ENCODE results near the gene MUC6. TPM values are rescaled to one million over a fixed set of nuclear protein-coding genes. Genes with fewer than 3 reads are reported as not detected.

MUC6 gene
- total RNA-seq, 2 donors from 2014 or later = not detected

- no peaks in the 10 kb centered on the region for H3K27me3 ChIP-seq
- no peak for TF ChIP-seq CTCF (IDR thresholded peaks at IDR 0.05)
- no peak overlapping the region for H3K27ac ChIP-seq
- no peak for DNase-seq (ENCODE audit: low spot score)
- H3K4me1 ChIP-seq = no peaks in the 10 kb centered on the region
- no peak overlapping the region for H3K4me3 ChIP-seq
- peaks cover 73% of the 10 kb centered on the region for H3K36me3 ChIP-seq
- no peaks in the 10 kb centered on the region for H3K9me3 ChIP-seq
Measured at GRCh38 chr11:1009991-1010390, 26.5 kb downstream of the MUC6 start.

- Histone ChIP-seq H3K9me3 (no peaks in the 10 kb centered on the region), H3K27ac (no peak overlapping the region), H3K27me3 (no peaks in the 10 kb centered on the region), H3K36me3 (peaks cover 77% of the 10 kb centered on the region), H3K4me1 (no peaks in the 10 kb centered on the region), H3K4me3 (no peak overlapping the region)
- DNase-seq (ENCODE audit: low spot score) = no peak
- TF ChIP-seq CTCF (IDR thresholded peaks at IDR 0.05) = no peak
Measured at GRCh38 chr11:1009371-1009770, 27.1 kb downstream of the MUC6 start.

- no peak overlapping the region for H3K4me3 ChIP-seq
- TF ChIP-seq CTCF (IDR thresholded peaks at IDR 0.05) = no peak
- H3K27me3 ChIP-seq = no peaks in the 10 kb centered on the region
- no peaks in the 10 kb centered on the region for H3K4me1 ChIP-seq
- no peaks in the 10 kb centered on the region for H3K9me3 ChIP-seq
- no peak overlapping the region for H3K27ac ChIP-seq
- no peak for DNase-seq (ENCODE audit: low spot score)
- H3K36me3 ChIP-seq = peaks cover 77% of the 10 kb centered on the region
Measured at GRCh38 chr11:1008803-1009145, 27.7 kb downstream of the MUC6 start.

GRCh38 chr11:1008001-1008802, 28.3 kb downstream of the MUC6 start:
- no peak for TF ChIP-seq CTCF (IDR thresholded peaks at IDR 0.05)
- DNase-seq (ENCODE audit: low spot score) = no peak
- Histone ChIP-seq H3K4me3 (no peak overlapping the region), H3K9me3 (no peaks in the 10 kb centered on the region), H3K27me3 (no peaks in the 10 kb centered on the region), H3K4me1 (no peaks in the 10 kb centered on the region), H3K27ac (no peak overlapping the region), H3K36me3 (peaks cover 83% of the 10 kb centered on the region)

- Histone ChIP-seq H3K4me3 (no peak overlapping the region), H3K27ac (no peak overlapping the region), H3K27me3 (no peaks in the 10 kb centered on the region), H3K36me3 (peaks cover 87% of the 10 kb centered on the region), H3K4me1 (no peaks in the 10 kb centered on the region), H3K9me3 (no peaks in the 10 kb centered on the region)
- no peak for DNase-seq (ENCODE audit: low spot score)
- no peak for TF ChIP-seq CTCF (IDR thresholded peaks at IDR 0.05)
Measured at GRCh38 chr11:1007279-1007678, 29.2 kb downstream of the MUC6 start.

GRCh38 chr11:1006762-1007161, 29.8 kb downstream of the MUC6 start:
- no peak for DNase-seq (ENCODE audit: low spot score)
- no peak overlapping the region for H3K4me3 ChIP-seq
- no peaks in the 10 kb centered on the region for H3K4me1 ChIP-seq
- no peak for TF ChIP-seq CTCF (IDR thresholded peaks at IDR 0.05)
- no peaks in the 10 kb centered on the region for H3K9me3 ChIP-seq
- peaks cover 87% of the 10 kb centered on the region for H3K36me3 ChIP-seq
- H3K27me3 ChIP-seq = no peaks in the 10 kb centered on the region
- no peak overlapping the region for H3K27ac ChIP-seq
